Hepatocyte (in vitro differentiated cells): ENCODE measurements around the gene FAM174C.

Experiments used
- EZH2 ChIP-seq: fragments of 200-600 bp; sonication (generic); IDR thresholded peaks from 2 replicates; pipeline ENCODE4 v1.6.1; 2016; ENCODE audit warnings: antibody characterized with exemption, mild to moderate bottlenecking, borderline replicate concordance
- TF ChIP-seq, protein P1 (sequence below): fragments of 200-600 bp; sonication (generic); IDR thresholded peaks from 2 replicates; pipeline ENCODE4 v1.5.1; 2016; ENCODE audit warnings: antibody characterized with exemption, mild to moderate bottlenecking; ENCODE audit not compliant: poor library complexity

DNA sequence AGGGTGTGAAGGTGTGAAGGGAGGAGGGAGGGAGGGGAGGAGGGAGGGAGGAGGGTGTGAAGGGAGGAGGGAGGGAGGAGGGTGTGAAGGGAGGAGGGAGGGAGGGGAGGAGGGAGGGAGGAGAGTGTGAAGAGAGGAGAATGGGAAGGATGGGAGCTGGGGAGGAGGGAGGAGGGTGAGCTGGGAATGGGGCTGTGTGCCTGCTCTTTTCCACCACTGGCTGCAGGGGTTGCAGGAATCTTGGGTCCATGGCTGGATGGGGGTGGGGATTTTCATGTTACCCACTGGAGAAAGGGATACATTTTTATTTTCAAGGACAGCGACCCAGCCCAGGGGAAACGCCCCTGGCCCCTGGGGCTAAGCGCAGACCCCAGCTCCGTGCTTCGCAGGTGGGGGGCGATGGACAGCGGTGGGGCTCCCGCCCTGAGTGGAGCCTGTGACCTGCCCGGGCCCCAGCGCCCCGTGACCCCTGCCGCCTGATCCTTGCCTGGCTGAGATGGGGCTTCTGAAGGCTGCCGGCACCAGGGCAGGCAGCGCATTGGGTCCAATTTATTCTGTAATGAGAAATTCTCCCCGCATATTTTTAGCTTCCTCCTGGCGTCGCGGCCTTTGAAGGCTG lies 7.4 kb downstream of the FAM174C start:
- TF ChIP-seq, protein P1, sequence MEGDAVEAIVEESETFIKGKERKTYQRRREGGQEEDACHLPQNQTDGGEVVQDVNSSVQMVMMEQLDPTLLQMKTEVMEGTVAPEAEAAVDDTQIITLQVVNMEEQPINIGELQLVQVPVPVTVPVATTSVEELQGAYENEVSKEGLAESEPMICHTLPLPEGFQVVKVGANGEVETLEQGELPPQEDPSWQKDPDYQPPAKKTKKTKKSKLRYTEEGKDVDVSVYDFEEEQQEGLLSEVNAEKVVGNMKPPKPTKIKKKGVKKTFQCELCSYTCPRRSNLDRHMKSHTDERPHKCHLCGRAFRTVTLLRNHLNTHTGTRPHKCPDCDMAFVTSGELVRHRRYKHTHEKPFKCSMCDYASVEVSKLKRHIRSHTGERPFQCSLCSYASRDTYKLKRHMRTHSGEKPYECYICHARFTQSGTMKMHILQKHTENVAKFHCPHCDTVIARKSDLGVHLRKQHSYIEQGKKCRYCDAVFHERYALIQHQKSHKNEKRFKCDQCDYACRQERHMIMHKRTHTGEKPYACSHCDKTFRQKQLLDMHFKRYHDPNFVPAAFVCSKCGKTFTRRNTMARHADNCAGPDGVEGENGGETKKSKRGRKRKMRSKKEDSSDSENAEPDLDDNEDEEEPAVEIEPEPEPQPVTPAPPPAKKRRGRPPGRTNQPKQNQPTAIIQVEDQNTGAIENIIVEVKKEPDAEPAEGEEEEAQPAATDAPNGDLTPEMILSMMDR, result no peak
- TF ChIP-seq EZH2, result no peak
